Fibroblast of skin of left biceps (primary cell): ENCODE measurements around the gene DDX25.

Experiments used
- DNase-seq, 2 experiments: peaks; one replicate each; pipeline ENCODE4 v3.0.0-alpha.2; 2013; ENCODE audit warnings: low read depth in 2 of 2

Gene DDX25

DNA sequence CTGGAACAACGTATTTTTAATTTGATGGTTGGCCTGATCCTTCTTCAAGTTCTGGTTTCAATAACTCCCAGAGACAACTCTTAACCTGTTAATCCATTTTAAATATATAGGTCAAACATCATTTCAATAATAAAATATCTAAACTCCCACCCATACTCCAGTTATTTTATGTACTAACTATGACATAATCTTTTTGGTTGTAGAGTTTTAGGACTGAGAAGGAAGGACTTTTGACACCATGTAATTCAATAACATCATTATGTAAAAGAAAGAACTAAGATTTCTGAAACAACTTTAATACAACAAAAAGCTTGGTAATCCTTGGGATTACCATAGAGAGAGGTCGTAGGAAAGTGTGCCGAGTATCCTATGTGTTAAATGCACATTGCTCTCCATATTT is 73.0 kb downstream of the DDX25 start:
- DNase-seq, result no peak

DNA sequence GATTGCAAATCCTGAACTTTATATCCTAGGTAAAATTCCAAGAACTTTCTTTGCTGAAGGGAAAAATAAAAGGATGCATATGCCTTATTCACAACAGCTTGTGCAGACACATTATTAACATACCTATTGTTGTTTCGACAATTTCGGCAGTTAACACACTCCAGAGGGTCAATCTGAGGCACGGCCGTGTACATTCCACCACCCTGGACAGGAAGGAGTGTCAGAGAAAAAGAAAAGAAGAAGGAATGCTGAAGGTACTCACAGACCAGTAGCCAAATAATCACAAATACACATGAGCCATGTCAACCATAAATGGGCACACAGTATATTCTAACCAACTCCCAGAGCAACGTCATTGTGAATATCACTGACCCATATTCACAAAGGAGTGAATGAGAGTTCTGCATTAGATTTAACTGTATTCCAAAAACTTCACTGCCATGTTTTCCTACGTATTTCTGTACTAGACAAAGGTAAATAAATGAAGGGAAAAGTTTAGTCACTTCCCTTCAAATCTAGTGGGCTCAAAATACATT is 73.9 kb downstream of the DDX25 start:
- no peak for DNase-seq
